NT2/D1 (cell line): ENCODE results near the gene STXBP3.

Source experiments
- DNase-seq: peaks from one replicate; pipeline ENCODE4 v3.0.0-alpha.2; 2011; ENCODE audit warnings: low read depth, low spot score
- H3K27me3 ChIP-seq: 2 replicates; pipeline ENCODE4 v1.6.0; 2011; ENCODE audit warnings: mild to moderate bottlenecking; ENCODE audit not compliant: insufficient read length, insufficient read depth
- H3K36me3 ChIP-seq: 2 replicates; pipeline ENCODE4 v1.6.1; 2011; ENCODE audit warnings: mild to moderate bottlenecking, low read length, mixed read lengths; ENCODE audit not compliant: insufficient read depth, insufficient read length
- H3K4me1 ChIP-seq: 2 replicates; pipeline ENCODE4 v1.5.1; 2011; ENCODE audit not compliant: insufficient read depth, insufficient read length
- H3K4me3 ChIP-seq: 2 replicates; pipeline ENCODE4 v1.5.1; 2011; ENCODE audit warnings: low read depth; ENCODE audit not compliant: insufficient read length
- H3K9ac ChIP-seq: 2 replicates; pipeline ENCODE4 v1.6.0; 2011; ENCODE audit warnings: low read depth; ENCODE audit not compliant: insufficient read length
- H3K9me3 ChIP-seq: 2 replicates; pipeline ENCODE4 v1.5.1; 2011; ENCODE audit warnings: mild to moderate bottlenecking, low read length; ENCODE audit not compliant: insufficient read depth
- SUZ12 ChIP-seq: IDR thresholded peaks from 2 replicates; pipeline ENCODE4 v1.6.1; 2011; ENCODE audit not compliant: insufficient read length, insufficient read depth; ENCODE audit errors: extremely low read depth
- YY1 ChIP-seq: IDR thresholded peaks from 2 replicates; pipeline ENCODE4 v1.6.1; 2011; ENCODE audit not compliant: insufficient read length, insufficient read depth
- ZNF274 ChIP-seq: IDR thresholded peaks from 2 replicates; pipeline ENCODE4 v1.6.1; 2011; ENCODE audit warnings: mild to moderate bottlenecking, low read depth, low read length

The STXBP3 gene

DNA sequence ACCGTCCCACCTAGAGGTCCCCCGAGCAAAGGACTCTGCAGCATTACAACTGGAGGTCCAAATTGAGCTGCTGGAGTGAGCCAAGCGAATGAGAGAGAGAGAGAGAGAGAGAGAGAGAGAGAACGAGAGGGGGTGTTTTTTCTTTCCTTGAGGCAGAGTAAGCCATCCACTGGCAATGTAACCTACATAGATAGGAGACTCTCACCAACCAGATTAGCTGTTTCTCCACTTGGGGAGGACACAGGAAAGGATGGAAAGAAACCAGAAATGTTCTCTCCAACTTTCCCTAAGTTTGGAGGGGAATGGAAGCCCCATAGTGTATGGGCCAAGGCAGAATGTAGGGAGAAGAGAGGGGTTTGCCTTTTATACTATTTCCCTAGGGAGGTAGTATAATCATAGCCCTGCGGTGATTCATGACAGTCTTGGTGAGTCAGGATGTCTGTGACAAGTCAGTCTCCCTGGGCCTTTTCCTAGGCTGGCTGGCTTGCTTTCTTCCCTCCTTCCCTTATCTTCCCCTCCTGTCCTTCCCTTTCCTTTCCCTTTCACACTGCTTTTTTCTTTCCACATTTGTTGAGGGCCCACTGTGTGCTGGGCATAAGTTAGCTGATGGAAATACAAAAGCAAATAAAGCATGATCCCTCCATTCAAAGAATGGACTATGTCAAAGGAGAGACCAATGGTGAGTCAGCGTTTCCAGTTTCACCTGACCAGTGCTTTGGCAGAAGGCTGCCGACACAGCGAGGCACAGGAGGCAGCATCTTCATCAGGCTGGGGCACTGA, 26.6 kb upstream of the STXBP3 start:
- TF ChIP-seq SUZ12: no peak
- TF ChIP-seq ZNF274: no peak
- TF ChIP-seq YY1: no peak
- H3K9me3 ChIP-seq: no peaks in the 10 kb centered on the region
- H3K27me3 ChIP-seq: no peaks in the 10 kb centered on the region
- no peak overlapping the region for H3K9ac ChIP-seq
- no peak overlapping the region for H3K4me3 ChIP-seq
- H3K36me3 ChIP-seq: no peaks in the 10 kb centered on the region
- DNase-seq: no peak
- H3K4me1 ChIP-seq: peaks cover 4% of the 10 kb centered on the region

DNA sequence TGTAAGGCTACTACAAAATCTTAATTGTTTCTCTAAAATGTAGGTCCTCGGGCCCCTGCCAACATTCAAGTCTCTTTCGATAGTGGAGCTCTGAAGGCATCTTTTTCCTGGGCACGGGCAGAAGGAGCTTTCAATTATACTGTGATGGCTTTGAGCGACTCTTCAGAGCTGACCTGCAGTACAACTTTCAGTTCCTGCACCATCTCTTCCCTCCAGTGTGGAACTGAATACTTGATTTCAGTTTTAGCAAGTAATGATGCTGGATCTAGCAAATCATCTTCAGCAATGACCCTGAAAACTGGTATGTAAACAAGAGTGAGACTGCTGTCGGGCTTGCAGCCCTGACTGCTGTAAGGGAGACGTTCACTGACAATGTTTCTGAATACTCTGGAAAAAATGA, 24.2 kb upstream of the STXBP3 start:
- Histone ChIP-seq H3K36me3 (no peaks in the 10 kb centered on the region), H3K4me3 (no peak overlapping the region), H3K9ac (no peak overlapping the region), H3K27me3 (no peaks in the 10 kb centered on the region), H3K4me1 (peaks cover 3% of the 10 kb centered on the region), H3K9me3 (no peaks in the 10 kb centered on the region)
- DNase-seq: no peak
- TF ChIP-seq YY1 (no peak), SUZ12 (no peak), ZNF274 (no peak)

DNA sequence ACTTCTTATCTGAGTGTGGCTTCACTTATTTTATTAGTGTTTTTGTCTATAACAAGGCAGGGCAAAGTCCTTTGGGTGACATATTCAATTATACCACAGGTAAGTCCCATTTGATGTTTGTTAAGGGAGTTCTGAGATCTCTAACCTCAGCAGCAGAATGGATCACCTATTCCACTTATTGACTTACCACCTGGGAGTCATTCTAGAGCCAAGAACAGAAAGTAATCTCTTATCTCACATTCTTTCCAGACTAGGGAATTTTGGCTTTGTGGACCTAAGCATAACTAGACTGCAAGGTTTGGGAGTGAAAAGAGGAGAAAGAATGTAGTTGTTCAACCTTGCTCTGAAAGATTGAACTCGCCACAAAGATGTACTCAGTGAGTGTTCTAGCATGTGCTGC, 20.6 kb upstream of the STXBP3 start:
- H3K36me3 ChIP-seq: no peaks in the 10 kb centered on the region
- no peak for DNase-seq
- H3K9ac ChIP-seq: no peak overlapping the region
- H3K4me3 ChIP-seq: no peak overlapping the region
- H3K9me3 ChIP-seq: no peaks in the 10 kb centered on the region
- TF ChIP-seq ZNF274 (no peak), SUZ12 (no peak), YY1 (no peak)
- peaks cover under 1% of the 10 kb centered on the region for H3K4me1 ChIP-seq
- no peaks in the 10 kb centered on the region for H3K27me3 ChIP-seq

DNA sequence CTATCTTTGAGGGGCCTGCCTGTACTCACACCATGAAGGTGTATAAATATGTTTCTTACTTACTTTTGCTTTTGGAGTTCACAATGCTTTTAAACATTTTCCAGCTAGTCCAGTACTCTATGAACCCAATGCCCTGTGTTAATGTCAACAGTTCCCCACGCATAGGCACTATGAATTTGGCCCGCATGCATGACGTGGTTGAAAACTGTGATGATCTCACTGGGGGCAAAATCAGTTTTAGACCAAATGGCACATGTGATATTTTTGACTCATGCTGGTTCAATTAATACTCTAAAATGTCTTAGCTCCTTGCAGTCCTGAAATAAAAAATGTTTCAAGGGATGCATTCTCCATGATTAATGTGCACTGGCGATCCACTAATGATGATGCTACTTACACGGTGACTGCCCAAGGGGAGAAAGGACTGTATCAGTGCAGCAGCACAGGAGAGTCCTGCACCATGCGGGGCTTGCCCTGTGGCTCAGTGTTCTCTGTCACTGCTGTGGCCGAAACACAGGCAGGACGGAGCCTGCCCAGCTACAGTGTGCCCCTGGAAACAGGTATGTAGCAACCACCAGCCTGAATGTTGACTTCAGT, 18.0 kb upstream of the STXBP3 start:
- Histone ChIP-seq H3K36me3 (no peaks in the 10 kb centered on the region), H3K4me3 (no peak overlapping the region), H3K9ac (no peak overlapping the region), H3K27me3 (no peaks in the 10 kb centered on the region), H3K4me1 (no peaks in the 10 kb centered on the region), H3K9me3 (no peaks in the 10 kb centered on the region)
- DNase-seq: no peak
- TF ChIP-seq YY1: no peak
- no peak for TF ChIP-seq SUZ12
- no peak for TF ChIP-seq ZNF274

DNA sequence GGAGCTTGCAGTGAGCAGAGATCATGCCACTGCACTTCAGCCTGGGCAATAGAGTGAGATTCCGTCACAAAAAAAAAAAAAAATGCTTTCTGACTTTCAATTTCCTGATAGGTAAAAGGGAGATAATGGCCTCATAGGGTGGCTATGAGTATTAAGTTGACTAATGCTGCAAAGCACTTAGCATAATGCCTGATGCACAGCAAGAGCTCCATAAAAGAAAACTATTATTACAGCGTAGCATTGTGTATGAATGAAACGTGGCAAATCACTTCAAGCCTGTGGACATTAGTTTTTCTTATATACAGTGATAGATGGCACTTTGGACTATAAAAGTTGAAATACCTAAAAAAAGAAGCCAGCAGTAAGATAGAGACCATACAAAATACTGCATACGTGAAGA, 17.0 kb upstream of the STXBP3 start:
- Histone ChIP-seq H3K36me3 (no peaks in the 10 kb centered on the region), H3K27me3 (no peaks in the 10 kb centered on the region), H3K4me1 (no peaks in the 10 kb centered on the region), H3K9ac (no peak overlapping the region), H3K4me3 (no peak overlapping the region), H3K9me3 (no peaks in the 10 kb centered on the region)
- TF ChIP-seq YY1 (no peak), ZNF274 (no peak), SUZ12 (no peak)
- no peak for DNase-seq

DNA sequence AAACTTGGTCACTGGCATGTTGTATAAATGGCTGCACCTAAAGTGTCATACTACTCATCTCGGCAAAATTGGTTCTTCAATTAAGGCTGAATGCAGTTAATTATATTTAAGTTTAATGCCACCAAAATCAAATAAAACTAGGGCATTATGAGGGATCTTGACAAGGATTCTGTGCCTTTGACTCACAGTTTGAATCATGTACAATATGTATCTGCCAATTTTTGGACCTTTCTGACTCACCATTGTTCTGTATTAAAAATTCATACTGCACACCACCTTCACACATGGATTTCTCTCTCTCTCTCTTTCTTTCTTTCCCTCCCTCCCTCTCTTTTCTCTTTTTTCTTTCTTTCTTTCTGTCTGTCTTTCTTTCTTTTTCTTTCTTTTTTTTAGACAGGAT, 14.1 kb upstream of the STXBP3 start:
- TF ChIP-seq ZNF274 (no peak), YY1 (no peak), SUZ12 (no peak)

DNA sequence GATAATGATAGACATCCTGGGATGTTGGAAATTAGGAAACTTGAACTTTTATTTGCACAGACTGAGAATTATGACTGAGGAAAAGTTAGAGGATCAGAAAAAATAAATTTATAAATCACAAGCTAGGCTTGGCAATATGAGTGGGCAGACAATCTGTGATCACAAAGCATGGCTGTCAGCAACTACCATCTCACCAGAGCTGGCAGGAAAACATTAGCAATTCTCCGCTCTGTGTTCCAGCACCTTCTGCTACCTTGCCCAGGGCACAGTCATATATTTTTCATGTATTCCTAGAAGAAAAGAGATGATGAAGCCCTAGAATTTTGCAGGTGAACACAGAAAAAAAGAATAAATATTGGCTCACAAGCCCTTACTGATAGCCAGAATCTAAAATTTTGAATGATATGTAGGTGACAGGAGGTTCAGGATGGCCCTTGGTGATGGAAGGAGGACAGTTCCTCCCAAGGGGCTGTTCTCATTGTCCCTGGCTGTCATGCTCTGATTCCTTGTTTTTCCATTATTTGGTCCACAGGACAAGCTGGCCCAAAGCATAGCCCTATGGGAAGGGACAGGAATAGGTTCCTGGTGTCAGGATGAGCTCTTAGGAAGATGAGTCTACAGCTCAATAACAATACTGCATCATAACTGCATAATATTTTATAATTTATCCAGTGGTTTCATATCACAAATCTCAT, 12.2 kb upstream of the STXBP3 start:
- Histone ChIP-seq H3K9me3 (no peaks in the 10 kb centered on the region), H3K36me3 (no peaks in the 10 kb centered on the region), H3K9ac (no peak overlapping the region), H3K4me3 (no peak overlapping the region), H3K27me3 (no peaks in the 10 kb centered on the region), H3K4me1 (peaks cover 2% of the 10 kb centered on the region)
- TF ChIP-seq SUZ12 (no peak), YY1 (no peak), ZNF274 (no peak)
- DNase-seq: no peak

More for the DNA sequence above, 14.1 kb upstream of the STXBP3 start:
- Histone ChIP-seq H3K36me3 (no peaks in the 10 kb centered on the region), H3K9ac (no peak overlapping the region), H3K4me1 (no peaks in the 10 kb centered on the region), H3K4me3 (no peak overlapping the region), H3K9me3 (no peaks in the 10 kb centered on the region), H3K27me3 (no peaks in the 10 kb centered on the region)
- no peak for DNase-seq
